Urothelium cell line (cell line): ENCODE data around the gene DIP2B.

Source experiments
- DNase-seq: peaks from one replicate; pipeline ENCODE4 v3.0.0; 2011; ENCODE audit warnings: low spot score, mixed read lengths
- FAIRE-seq: peaks from 2 replicates; lab custom pipeline; 2011; peaks lifted over from hg19 to GRCh38; lab: Jason Lieb, UNC

The DIP2B gene

DNA sequence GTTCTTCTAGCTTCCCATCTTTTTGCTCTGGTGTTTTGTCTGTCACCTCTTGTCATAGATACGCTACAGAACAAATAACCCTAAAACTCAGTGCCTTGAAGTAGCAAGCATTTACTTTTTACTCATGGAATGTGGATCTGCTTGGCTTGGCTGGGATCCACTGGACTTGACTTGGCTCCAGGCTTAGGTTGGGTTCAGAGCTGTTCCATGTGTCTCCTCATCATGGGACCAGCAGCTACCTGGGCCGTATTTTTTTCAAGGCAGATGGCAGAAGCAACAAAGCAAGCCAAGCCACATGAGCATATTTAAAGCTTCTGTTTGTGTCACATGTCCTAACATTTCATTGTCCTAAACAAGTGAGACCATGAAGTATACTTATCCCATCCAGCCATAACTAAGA lies 210.4 kb downstream of the DIP2B start:
- FAIRE-seq: no peak
- DNase-seq: no peak

DNA sequence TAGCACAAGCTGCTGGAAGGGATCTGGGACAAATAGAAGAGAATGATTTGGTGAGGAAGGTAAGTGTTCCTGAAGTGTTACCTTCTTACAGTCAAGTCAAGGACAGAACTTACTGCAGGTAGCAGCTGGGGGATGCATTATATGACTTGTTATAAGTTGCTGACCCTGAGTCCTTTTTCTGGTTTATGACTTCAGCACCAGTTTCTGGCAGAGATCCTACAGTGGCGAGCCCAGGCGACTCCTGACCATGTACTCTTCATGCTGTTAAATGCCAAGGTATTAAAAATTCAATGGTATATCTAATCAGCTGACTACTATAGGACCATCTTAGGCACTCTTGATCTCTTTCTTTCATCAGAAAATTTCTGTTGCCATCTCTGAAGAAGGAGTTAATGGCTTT lies 214.0 kb downstream of the DIP2B start:
- no peak for FAIRE-seq
- no peak for DNase-seq

GRCh38 chr12:50720085-50720484 lies 215.3 kb downstream of the DIP2B start:
- DNase-seq (no peak), FAIRE-seq (no peak)

- FAIRE-seq (no peak), DNase-seq (no peak)
Measured at GRCh38 chr12:50720501-50720900, 215.7 kb downstream of the DIP2B start.

- DNase-seq (no peak), FAIRE-seq (no peak)
Measured at GRCh38 chr12:50723865-50724264, 219.1 kb downstream of the DIP2B start.

GRCh38 chr12:50725011-50725942 lies 220.5 kb downstream of the DIP2B start:
- DNase-seq: no peak

GRCh38 chr12:50727466-50727865 lies 222.7 kb downstream of the DIP2B start:
- FAIRE-seq (no peak), DNase-seq (no peak)

More at GRCh38 chr12:50725011-50725942, 220.5 kb downstream of the DIP2B start:
- no peak for FAIRE-seq

DNA sequence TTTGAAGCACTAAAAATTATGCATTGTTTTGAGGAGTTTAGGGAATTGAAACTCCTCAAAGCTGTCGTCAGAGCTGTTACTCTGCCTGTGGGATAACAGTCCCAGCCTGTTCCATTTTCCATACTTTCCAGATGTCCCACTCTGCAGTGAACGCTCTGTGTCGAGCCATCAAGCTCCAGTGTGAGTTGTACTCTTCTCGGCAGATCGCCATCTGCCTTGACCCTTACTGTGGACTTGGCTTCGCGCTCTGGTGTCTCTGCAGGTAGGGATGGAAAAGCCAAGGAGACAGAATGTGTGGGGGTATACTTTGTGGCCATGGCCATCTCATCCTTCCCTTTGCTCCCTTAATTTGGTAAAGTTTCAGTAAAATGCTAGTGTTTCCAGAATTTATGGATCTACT lies 223.6 kb downstream of the DIP2B start:
- no peak for FAIRE-seq
- no peak for DNase-seq

DNA sequence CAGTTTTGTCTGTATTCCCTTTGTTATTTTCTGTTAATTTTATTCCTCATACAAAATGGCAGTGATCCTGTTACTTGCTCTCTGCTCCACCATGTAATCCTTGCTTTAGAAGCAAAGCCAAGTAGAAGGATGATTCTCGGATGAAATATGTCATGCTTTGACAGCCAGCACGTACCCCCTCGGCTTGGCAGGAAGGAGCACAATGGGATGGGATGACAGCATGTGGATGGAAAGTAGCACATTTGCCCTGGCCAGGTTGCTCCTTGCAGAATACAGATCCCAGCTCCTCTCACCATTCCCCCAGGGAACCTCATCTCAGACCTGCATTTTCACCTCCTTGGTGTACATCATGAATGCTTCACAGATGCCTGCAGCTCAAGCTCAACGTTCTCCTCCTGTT lies 224.1 kb downstream of the DIP2B start:
- FAIRE-seq: no peak
- DNase-seq: no peak

DNA sequence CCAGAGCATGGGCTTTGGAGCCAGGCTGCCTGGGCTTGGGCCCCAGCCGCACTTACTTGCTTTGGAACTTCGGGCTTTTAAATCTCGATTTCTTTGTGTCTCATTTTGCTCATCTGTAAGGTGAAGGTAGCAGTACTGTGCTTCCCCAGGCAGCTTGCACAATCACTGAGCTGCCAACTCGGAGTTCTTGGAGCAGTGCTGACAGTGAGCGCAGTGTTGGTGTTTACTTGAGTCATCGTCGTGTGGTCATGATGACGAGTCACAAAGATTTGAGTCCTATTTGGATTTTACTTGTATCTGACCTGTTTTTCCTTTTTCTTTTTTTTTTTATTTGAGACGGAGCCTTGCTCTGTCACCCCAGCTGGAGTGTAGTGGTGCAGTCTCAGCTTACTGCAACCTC lies 227.8 kb downstream of the DIP2B start:
- no peak for FAIRE-seq
- DNase-seq: no peak

- DNase-seq: no peak
- FAIRE-seq: no peak
Measured at GRCh38 chr12:50733706-50734105, 228.9 kb downstream of the DIP2B start.

GRCh38 chr12:50734409-50735263 lies 229.9 kb downstream of the DIP2B start:
- FAIRE-seq (no peak), DNase-seq (peak; percentile 51)

GRCh38 chr12:50739611-50740010 lies 234.8 kb downstream of the DIP2B start:
- no peak for FAIRE-seq
- no peak for DNase-seq

DNA sequence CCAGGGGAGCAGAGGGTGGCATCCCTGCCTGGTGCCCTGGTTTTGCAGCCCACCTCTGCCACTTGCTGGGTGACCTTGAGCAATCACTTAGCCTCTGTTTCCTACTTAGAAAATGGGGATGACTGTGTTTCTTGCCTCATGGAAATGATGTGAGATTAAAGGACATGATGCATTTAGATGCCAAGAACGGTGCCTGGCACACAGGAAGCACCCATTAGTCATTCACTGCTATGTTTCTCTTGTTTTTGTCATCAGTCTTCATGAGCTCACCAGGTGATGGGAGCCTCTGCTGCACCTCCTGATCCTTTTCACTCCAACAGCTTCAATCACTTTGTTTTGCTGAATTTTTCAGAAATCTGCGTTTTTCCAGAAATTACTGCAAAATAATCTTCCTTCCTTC lies 235.5 kb downstream of the DIP2B start:
- no peak for FAIRE-seq
- DNase-seq: no peak

DNA sequence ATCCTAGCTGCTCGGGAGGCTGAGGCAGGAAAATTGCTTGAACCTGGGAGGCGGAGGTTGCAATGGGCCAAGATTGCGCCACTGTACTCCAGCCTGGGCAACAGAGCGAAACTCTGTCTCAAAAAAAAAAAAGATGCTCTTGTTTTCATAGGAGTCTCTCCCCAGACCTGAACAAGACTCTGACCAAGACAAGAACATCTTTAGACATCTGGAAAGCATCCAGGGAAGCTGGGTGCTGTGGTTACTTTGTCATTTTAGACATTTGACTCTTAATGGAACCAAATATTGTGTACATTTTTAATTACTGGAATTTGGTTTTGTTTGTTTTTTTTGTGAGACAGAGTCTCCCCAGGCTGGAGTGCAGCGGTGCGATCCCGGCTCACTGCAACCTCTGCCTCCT lies 238.0 kb downstream of the DIP2B start:
- no peak for DNase-seq
- FAIRE-seq: no peak

DNA sequence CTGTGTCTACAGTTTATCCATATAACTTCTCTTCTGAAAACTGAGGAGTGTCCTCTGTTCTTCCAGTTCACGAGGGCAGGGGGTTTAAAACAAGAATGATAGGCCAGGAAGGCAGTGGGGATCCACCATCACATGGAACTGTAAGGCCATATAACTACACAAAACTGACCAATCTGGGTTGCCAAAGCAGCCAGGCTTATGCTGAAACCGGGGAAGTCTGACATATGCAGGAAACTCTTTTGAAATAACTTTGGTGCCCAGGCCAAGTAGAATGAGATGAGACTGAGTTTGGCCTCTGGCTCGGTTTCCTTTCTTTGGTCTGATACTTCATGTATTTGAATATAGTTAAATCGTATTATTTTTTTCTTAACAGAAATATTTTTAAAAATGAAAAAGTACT lies 241.1 kb downstream of the DIP2B start:
- FAIRE-seq: no peak

DNA sequence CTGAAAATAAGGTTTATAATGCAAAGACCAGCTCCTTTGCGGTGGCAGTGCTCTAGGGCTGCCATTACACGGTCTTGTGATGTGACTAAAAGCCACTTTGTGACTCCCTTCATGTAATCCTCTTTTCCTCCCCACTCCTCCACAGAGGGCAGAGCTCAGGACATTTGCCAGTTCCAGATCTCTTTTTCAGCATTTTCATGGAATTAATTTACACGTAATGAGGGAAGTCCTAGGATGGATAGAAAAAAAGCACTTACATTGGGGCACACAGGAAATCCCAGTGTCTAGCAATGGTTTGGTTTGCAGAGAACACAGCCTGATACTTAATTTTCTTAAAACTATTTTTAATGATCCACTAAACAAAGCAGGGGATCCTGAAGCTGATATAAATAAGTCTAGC lies 241.6 kb downstream of the DIP2B start:
- DNase-seq: no peak
- FAIRE-seq: no peak

More for the DNA sequence above, 241.1 kb downstream of the DIP2B start:
- no peak for DNase-seq

DNA sequence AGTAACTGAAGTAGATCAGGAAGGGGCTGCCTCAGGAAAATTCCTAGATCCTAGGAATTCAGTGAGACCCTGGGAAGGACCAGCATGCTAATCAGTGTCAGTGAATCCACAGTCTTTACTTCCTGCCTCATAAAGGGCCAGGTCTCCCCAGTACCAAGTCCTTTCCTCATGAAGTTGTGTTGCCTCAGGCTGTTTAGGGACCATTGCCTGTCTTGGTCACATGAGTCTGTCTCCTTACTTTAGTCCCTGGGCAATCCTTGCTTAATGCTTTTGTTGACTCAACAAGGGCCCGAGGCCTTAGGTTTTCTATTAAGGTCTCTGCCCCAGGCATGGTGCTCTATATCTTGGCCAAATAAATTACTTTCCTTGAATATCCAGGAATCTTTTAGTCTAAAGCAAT lies 243.0 kb downstream of the DIP2B start:
- DNase-seq (no peak), FAIRE-seq (no peak)

DNA sequence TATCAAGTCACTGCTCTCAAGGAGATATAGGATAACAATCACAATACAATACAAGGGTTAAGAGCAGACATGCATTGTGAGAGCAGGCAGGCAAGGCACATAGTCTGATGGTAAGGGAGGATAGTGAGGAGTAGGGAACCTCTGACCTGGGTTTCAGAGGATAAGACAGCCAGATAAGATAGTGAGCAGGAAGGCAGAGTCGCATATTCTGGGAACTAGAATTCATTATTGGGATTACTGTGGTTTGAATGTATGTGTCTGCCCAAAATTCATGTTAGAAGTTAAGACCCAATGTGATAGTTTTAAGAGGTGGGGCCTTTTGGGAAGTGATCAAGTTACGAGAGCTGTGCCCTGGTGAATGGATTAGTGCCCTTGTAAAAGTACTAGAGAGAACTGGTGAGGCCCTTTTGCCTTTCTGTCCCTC lies 244.7 kb downstream of the DIP2B start:
- DNase-seq (no peak), FAIRE-seq (no peak)

DNA sequence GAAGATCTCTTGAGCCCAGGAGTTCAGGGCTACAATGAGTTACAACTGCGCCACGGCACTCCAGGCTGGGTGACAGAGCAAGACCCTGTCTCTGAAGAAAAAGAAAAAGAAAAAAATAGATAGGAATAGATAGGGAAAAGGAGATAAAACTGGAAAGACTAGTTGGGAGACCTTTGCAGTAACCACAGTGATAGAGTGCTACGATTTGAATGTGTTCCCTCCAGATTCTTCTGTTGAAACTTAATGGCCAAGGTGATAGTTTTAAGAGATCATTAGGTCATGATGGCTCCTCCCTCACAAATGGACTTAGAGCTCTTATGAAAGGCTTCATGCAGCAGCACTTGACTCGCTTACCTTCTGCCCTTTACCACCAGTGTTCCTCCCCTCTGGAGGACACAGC lies 245.6 kb downstream of the DIP2B start:
- no peak for DNase-seq
- no peak for FAIRE-seq

DNA sequence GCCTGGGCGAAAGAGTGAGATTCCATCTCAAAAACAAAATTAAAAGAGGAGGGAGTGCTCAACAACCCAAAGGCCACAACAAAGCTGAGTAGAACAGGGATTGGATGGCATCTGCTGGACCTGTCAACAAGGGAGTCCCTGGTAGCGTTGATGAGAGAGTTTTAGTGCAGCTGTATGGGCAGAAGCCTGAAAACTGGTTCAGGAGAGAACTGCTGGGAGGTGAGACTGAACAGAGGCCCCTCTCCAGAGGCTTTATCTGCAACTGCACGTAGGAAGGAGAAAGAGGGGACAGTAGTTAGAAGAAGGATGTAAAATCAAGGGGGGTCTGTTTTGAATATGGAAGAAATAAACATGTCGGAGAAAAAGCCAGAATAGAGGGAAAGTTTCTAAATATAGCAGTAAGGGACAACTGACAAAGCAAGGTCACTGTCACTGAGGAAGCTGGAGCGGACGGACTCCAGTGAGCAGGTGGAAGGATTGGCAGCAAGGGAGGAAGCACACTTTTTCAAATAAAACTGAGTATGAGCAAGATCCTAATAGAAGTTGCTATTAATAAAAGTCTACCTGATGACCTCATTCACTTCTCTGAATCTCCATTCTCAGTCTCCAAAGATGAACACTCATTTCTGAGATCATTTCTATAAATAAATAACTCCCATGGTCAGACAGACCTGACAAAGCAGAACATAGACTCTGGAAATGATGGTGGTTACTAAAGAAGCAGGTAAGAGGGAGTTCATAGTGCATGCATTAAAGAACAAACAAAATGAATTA lies 247.3 kb downstream of the DIP2B start:
- FAIRE-seq (no peak), DNase-seq (no peak)
